Lung microvascular endothelial cell (primary cell): ENCODE measurements around the gene DIO3. TPM values are rescaled to one million over a fixed set of nuclear protein-coding genes. Genes with fewer than 3 reads are reported as not detected.
"Not testable (repeated sequence)": the region's sequence is repeated elsewhere in the genome, so short reads cannot be mapped to it uniquely, and the experiment has no call there.

ENCODE experiments used
- DNase-seq, 2 donors: peaks; one replicate each; pipeline versions ENCODE4 v3.0.0 to v3.0.0-alpha.2; 2010; ENCODE audit warnings: low read depth in 2 of 2
- total RNA-seq: library from RNA; depleted of rRNA; stranded (reverse); fragments of >200 nt; gene quantifications from 2 replicates; pipeline ENCODE4 v1.2.1, GENCODE V29; 2014

DIO3 gene
- total RNA-seq, 1 donor from 2014 or later: not detected

- DNase-seq: no peak
These were observed 18.9 kb upstream of the DIO3 start for GRCh38 chr14:101542391-101542790.

GRCh38 chr14:101543814-101544213 lies 17.5 kb upstream of the DIO3 start:
- DNase-seq: no peak

- DNase-seq: no peak
These were observed 16.7 kb upstream of the DIO3 start for GRCh38 chr14:101544550-101544949.

GRCh38 chr14:101546706-101547105 lies 14.6 kb upstream of the DIO3 start:
- DNase-seq: no peak

- no peak for DNase-seq
These were observed 14.1 kb upstream of the DIO3 start for GRCh38 chr14:101547107-101547738.

- DNase-seq: no peak
These were observed 13.2 kb upstream of the DIO3 start for GRCh38 chr14:101547961-101548669.

GRCh38 chr14:101548710-101549109 lies 12.6 kb upstream of the DIO3 start:
- DNase-seq: no peak

- no peak for DNase-seq
These were observed 12.1 kb upstream of the DIO3 start for GRCh38 chr14:101549154-101549553.

GRCh38 chr14:101550202-101550912 lies 10.9 kb upstream of the DIO3 start:
- DNase-seq: not testable (repeated sequence)

- DNase-seq: no peak
These were observed 9.3 kb upstream of the DIO3 start for GRCh38 chr14:101551729-101552595.

- no peak for DNase-seq
These were observed 8.5 kb upstream of the DIO3 start for GRCh38 chr14:101552786-101553231.

- DNase-seq: no peak
These were observed 7.9 kb upstream of the DIO3 start for GRCh38 chr14:101553393-101553792.

GRCh38 chr14:101553931-101554330 lies 7.4 kb upstream of the DIO3 start:
- DNase-seq: no peak

GRCh38 chr14:101554991-101555668 lies 6.2 kb upstream of the DIO3 start:
- no peak for DNase-seq

- DNase-seq: not testable (repeated sequence)
These were observed 5.6 kb upstream of the DIO3 start for GRCh38 chr14:101555669-101556043.

- DNase-seq: no peak
These were observed 5.2 kb upstream of the DIO3 start for GRCh38 chr14:101556131-101556530.

- no peak for DNase-seq
These were observed 4.6 kb upstream of the DIO3 start for GRCh38 chr14:101556566-101557320.

GRCh38 chr14:101557321-101557695 lies 4.0 kb upstream of the DIO3 start:
- DNase-seq: no peak

- no peak for DNase-seq
These were observed 3.2 kb upstream of the DIO3 start for GRCh38 chr14:101557811-101558738.
